Measurements from ENCODE around the gene MGLL.
"Not testable (repeated sequence)": the region's sequence is repeated elsewhere in the genome, so short reads cannot be mapped to it uniquely, and the experiment has no call there.

Gene MGLL

GRCh38 chr3:127684871-127685707 lies 137.2 kb downstream of the MGLL start:
- TF ChIP-seq CTCF (IDR thresholded peaks at IDR 0.05) (no peak), ZFX (IDR thresholded peaks at IDR 0.05; ENCODE audit: borderline replicate concordance) (no peak)
- no peak overlapping the region for H3K27ac ChIP-seq

GRCh38 chr3:127682561-127682960 lies 139.8 kb downstream of the MGLL start:
- TF ChIP-seq CTCF (IDR thresholded peaks at IDR 0.05) = no peak
- TF ChIP-seq ZFX (IDR thresholded peaks at IDR 0.05; ENCODE audit: borderline replicate concordance) = no peak
- no peak overlapping the region for H3K27ac ChIP-seq

GRCh38 chr3:127682175-127682554 lies 140.2 kb downstream of the MGLL start:
- not testable (repeated sequence) for H3K27ac ChIP-seq

- no peak overlapping the region for H3K27ac ChIP-seq
- TF ChIP-seq CTCF (IDR thresholded peaks at IDR 0.05) (no peak), ZFX (IDR thresholded peaks at IDR 0.05; ENCODE audit: borderline replicate concordance) (no peak)
These were observed 141.5 kb downstream of the MGLL start for GRCh38 chr3:127680798-127681221.

- TF ChIP-seq CTCF (IDR thresholded peaks at IDR 0.05) (no peak), ZFX (IDR thresholded peaks at IDR 0.05; ENCODE audit: borderline replicate concordance) (no peak)
- H3K27ac ChIP-seq = no peak overlapping the region
These were observed 142.1 kb downstream of the MGLL start for GRCh38 chr3:127680146-127680661.

GRCh38 chr3:127679534-127680145 lies 142.7 kb downstream of the MGLL start:
- TF ChIP-seq CTCF (IDR thresholded peaks at IDR 0.05) (peak; percentile 48), ZFX (IDR thresholded peaks at IDR 0.05; ENCODE audit: borderline replicate concordance) (no peak)
- H3K27ac ChIP-seq = no peak overlapping the region

- no peak overlapping the region for H3K27ac ChIP-seq
- no peak for TF ChIP-seq CTCF (IDR thresholded peaks at IDR 0.05)
- no peak for TF ChIP-seq ZFX (IDR thresholded peaks at IDR 0.05; ENCODE audit: borderline replicate concordance)
These were observed 143.4 kb downstream of the MGLL start for GRCh38 chr3:127678611-127679533.

Measured in 22Rv1 (cell line).